Measurements from ENCODE around the gene MTIF3. TPM values are rescaled to one million over a fixed set of nuclear protein-coding genes. Genes with fewer than 3 reads are reported as not detected.

Gene MTIF3
- total RNA-seq, 2 donors from 2014 or later: 28.3 to 29.5 TPM

GRCh38 chr13:27446986-27447583, 3.3 kb downstream of the MTIF3 start:
- Histone ChIP-seq H3K27ac (no peak overlapping the region), H3K36me3 (peaks cover 4% of the 10 kb centered on the region), H3K4me3 (no peak overlapping the region), H3K27me3 (replicated peaks; ENCODE audit: insufficient read depth) (no peaks in the 10 kb centered on the region), H3K4me1 (ENCODE audit: control insufficient read depth in 1 of 2, low read depth in 2 of 2) (peaks cover 14 to 29% of the 10 kb centered on the region in 2 donors), H3K9me3 (no peaks in the 10 kb centered on the region)
- TF ChIP-seq CTCF (IDR thresholded peaks at IDR 0.05): no peak
- DNase-seq (ENCODE audit: low spot score) (no peak), ATAC-seq (ENCODE audit: insufficient number of reproducible peaks, low FRiP score, low read depth) (no peak)

- Histone ChIP-seq H3K27ac (no peak overlapping the region), H3K27me3 (replicated peaks; ENCODE audit: insufficient read depth) (no peaks in the 10 kb centered on the region), H3K9me3 (no peaks in the 10 kb centered on the region), H3K36me3 (peaks cover 7% of the 10 kb centered on the region), H3K4me3 (no peak overlapping the region), H3K4me1 (ENCODE audit: control insufficient read depth in 1 of 2, low read depth in 2 of 2) (peaks cover 0 to 9% of the 10 kb centered on the region in 2 donors)
- ATAC-seq (ENCODE audit: insufficient number of reproducible peaks, low FRiP score, low read depth): no peak
- no peak for TF ChIP-seq CTCF (IDR thresholded peaks at IDR 0.05)
- DNase-seq (ENCODE audit: low spot score): no peak
Measured at GRCh38 chr13:27442797-27443196, 7.6 kb downstream of the MTIF3 start.

- Histone ChIP-seq H3K4me1 (ENCODE audit: control insufficient read depth in 1 of 2, low read depth in 2 of 2) (peaks cover 0 to 4% of the 10 kb centered on the region in 2 donors), H3K9me3 (no peaks in the 10 kb centered on the region), H3K27ac (no peak overlapping the region), H3K36me3 (peaks cover 7% of the 10 kb centered on the region), H3K27me3 (replicated peaks; ENCODE audit: insufficient read depth) (no peaks in the 10 kb centered on the region), H3K4me3 (no peak overlapping the region)
- no peak for DNase-seq (ENCODE audit: low spot score)
- ATAC-seq (ENCODE audit: insufficient number of reproducible peaks, low FRiP score, low read depth): no peak
- no peak for TF ChIP-seq CTCF (IDR thresholded peaks at IDR 0.05)
Measured at GRCh38 chr13:27442071-27442647, 8.2 kb downstream of the MTIF3 start.

GRCh38 chr13:27440408-27440807, 10.0 kb downstream of the MTIF3 start:
- no peak for DNase-seq (ENCODE audit: low spot score)
- Histone ChIP-seq H3K36me3 (peaks cover 12% of the 10 kb centered on the region), H3K27ac (no peak overlapping the region), H3K4me3 (no peak overlapping the region), H3K9me3 (no peaks in the 10 kb centered on the region), H3K4me1 (ENCODE audit: control insufficient read depth in 1 of 2, low read depth in 2 of 2) (no peaks in the 10 kb centered on the region), H3K27me3 (replicated peaks; ENCODE audit: insufficient read depth) (no peaks in the 10 kb centered on the region)
- no peak for TF ChIP-seq CTCF (IDR thresholded peaks at IDR 0.05)
- ATAC-seq (ENCODE audit: insufficient number of reproducible peaks, low FRiP score, low read depth): no peak

GRCh38 chr13:27437126-27437525, 13.2 kb downstream of the MTIF3 start:
- H3K4me1 ChIP-seq (ENCODE audit: control insufficient read depth in 1 of 2, low read depth in 2 of 2): no peaks in the 10 kb centered on the region
- no peaks in the 10 kb centered on the region for H3K27me3 ChIP-seq (replicated peaks; ENCODE audit: insufficient read depth)
- H3K27ac ChIP-seq: no peak overlapping the region
- H3K4me3 ChIP-seq: no peak overlapping the region
- no peaks in the 10 kb centered on the region for H3K9me3 ChIP-seq
- TF ChIP-seq CTCF (IDR thresholded peaks at IDR 0.05): no peak
- no peak for DNase-seq (ENCODE audit: low spot score)
- H3K36me3 ChIP-seq: peaks cover 28% of the 10 kb centered on the region
- ATAC-seq (ENCODE audit: insufficient number of reproducible peaks, low FRiP score, low read depth): no peak

All from thoracic aorta (tissue), 2 donors.